Upper lobe of left lung (tissue), 4 donors: ENCODE data around the gene MYH8.

ENCODE experiments used
- CTCF ChIP-seq, 6 experiments: fragments of 450-650 bp in 4 of 6; fragments of 200-600 bp in 2 of 6; sonication (generic) in 2 of 6; IDR thresholded peaks; one replicate each; pipeline ENCODE4 v1.5.1; 2016 to 2019; ENCODE audit warnings: antibody characterized with exemption in 6 of 6
- POLR2A ChIP-seq, 4 donors: fragments of 450-650 bp; IDR thresholded peaks; one replicate each; pipeline ENCODE4 v1.5.1; 2016 to 2017; ENCODE audit warnings: antibody characterized with exemption in 4 of 4, mild to moderate bottlenecking in 2 of 4

- TF ChIP-seq CTCF (IDR thresholded peaks at IDR 0.05): no peak
- no peak for TF ChIP-seq POLR2A (IDR thresholded peaks at IDR 0.05)
Observed at GRCh38 chr17:10344816-10345215, 76.9 kb downstream of the MYH8 start.
